Stimulated activated naive CD8-positive, alpha-beta T cell treated with anti-CD3 and anti-CD28 coated beads, Interleukin-15, Interleukin-2, amounts not matched to agents 100 ng/mL and 50 ng/mL, for 24 hours (primary cell): ENCODE measurements around the gene HIGD1A.
A peak's percentile ranks its signal among the peaks of the same experiment; 100 is the strongest.

Source experiments
- H3K27ac Mint-ChIP-seq: one replicate; pipeline ENCODE4 v1.8.0; 2021; ENCODE audit warnings: mild to moderate bottlenecking, mixed read lengths
- H3K27me3 Mint-ChIP-seq: one replicate; pipeline ENCODE4 v1.8.0; 2021; ENCODE audit warnings: mixed read lengths
- H3K36me3 Mint-ChIP-seq: one replicate; pipeline ENCODE4 v1.8.0; 2021; ENCODE audit warnings: low read depth, mixed read lengths
- H3K4me1 Mint-ChIP-seq: one replicate; pipeline ENCODE4 v1.8.0; 2021; ENCODE audit warnings: low read depth, mixed read lengths
- H3K4me3 Mint-ChIP-seq: one replicate; pipeline ENCODE4 v1.8.0; 2021; ENCODE audit warnings: mild to moderate bottlenecking, mixed read lengths
- H3K9me3 Mint-ChIP-seq: one replicate; pipeline ENCODE4 v1.8.0; 2021; ENCODE audit warnings: mixed read lengths

HIGD1A gene

GRCh38 chr3:42804106-42804830 is at the start of gene HIGD1A:
Gene HIGD1A, minus strand, starts transcription at chr3:42804490. Its CDS starts 10,237 bp downstream, at chr3:42794253.
- H3K4me1 Mint-ChIP-seq, result peaks cover 48% of the 10 kb centered on the region
- H3K4me3 Mint-ChIP-seq, result peak within 1 kb of the TSS; percentile 99
- no peaks in the 10 kb centered on the region for H3K9me3 Mint-ChIP-seq
- peaks cover 17% of the 10 kb centered on the region for H3K27me3 Mint-ChIP-seq
- peaks cover 19% of the 10 kb centered on the region for H3K36me3 Mint-ChIP-seq
- peak within 1 kb of the TSS; percentile 95 for H3K27ac Mint-ChIP-seq

- Mint-ChIP-seq H3K4me1 (no peaks in the 10 kb centered on the region), H3K9me3 (no peaks in the 10 kb centered on the region), H3K27ac (no peak overlapping the region), H3K4me3 (no peak overlapping the region), H3K27me3 (peaks cover 8% of the 10 kb centered on the region), H3K36me3 (no peaks in the 10 kb centered on the region)
These were observed 49.5 kb upstream of the HIGD1A start for GRCh38 chr3:42853739-42854302.

GRCh38 chr3:42853056-42853455 is 48.8 kb upstream of the HIGD1A start:
- no peak overlapping the region for H3K27ac Mint-ChIP-seq
- no peaks in the 10 kb centered on the region for H3K36me3 Mint-ChIP-seq
- H3K27me3 Mint-ChIP-seq, result peaks cover 8% of the 10 kb centered on the region
- peaks cover under 1% of the 10 kb centered on the region for H3K4me1 Mint-ChIP-seq
- no peaks in the 10 kb centered on the region for H3K9me3 Mint-ChIP-seq
- H3K4me3 Mint-ChIP-seq, result no peak overlapping the region

- no peak overlapping the region for H3K27ac Mint-ChIP-seq
These were observed 48.2 kb upstream of the HIGD1A start for GRCh38 chr3:42852441-42852840.

GRCh38 chr3:42851228-42851834 is 47.0 kb upstream of the HIGD1A start:
- H3K4me1 Mint-ChIP-seq, result peaks cover 18% of the 10 kb centered on the region
- H3K36me3 Mint-ChIP-seq, result no peaks in the 10 kb centered on the region
- H3K27ac Mint-ChIP-seq, result no peak overlapping the region
- H3K9me3 Mint-ChIP-seq, result no peaks in the 10 kb centered on the region
- peaks cover 4% of the 10 kb centered on the region for H3K27me3 Mint-ChIP-seq
- H3K4me3 Mint-ChIP-seq, result no peak overlapping the region

More at GRCh38 chr3:42852441-42852840, 48.2 kb upstream of the HIGD1A start:
- peaks cover 7% of the 10 kb centered on the region for H3K4me1 Mint-ChIP-seq
- no peak overlapping the region for H3K4me3 Mint-ChIP-seq
- H3K27me3 Mint-ChIP-seq, result peaks cover 8% of the 10 kb centered on the region
- no peaks in the 10 kb centered on the region for H3K9me3 Mint-ChIP-seq
- H3K36me3 Mint-ChIP-seq, result no peaks in the 10 kb centered on the region

- H3K4me3 Mint-ChIP-seq, result no peak overlapping the region
- no peaks in the 10 kb centered on the region for H3K36me3 Mint-ChIP-seq
- no peak overlapping the region for H3K27ac Mint-ChIP-seq
- no peaks in the 10 kb centered on the region for H3K9me3 Mint-ChIP-seq
- peaks cover 27% of the 10 kb centered on the region for H3K4me1 Mint-ChIP-seq
- peaks cover 1% of the 10 kb centered on the region for H3K27me3 Mint-ChIP-seq
These were observed 46.0 kb upstream of the HIGD1A start for GRCh38 chr3:42850263-42850662.

- no peak overlapping the region for H3K4me3 Mint-ChIP-seq
- H3K27me3 Mint-ChIP-seq, result no peaks in the 10 kb centered on the region
- no peaks in the 10 kb centered on the region for H3K9me3 Mint-ChIP-seq
- H3K27ac Mint-ChIP-seq, result no peak overlapping the region
- peaks cover 27% of the 10 kb centered on the region for H3K4me1 Mint-ChIP-seq
- no peaks in the 10 kb centered on the region for H3K36me3 Mint-ChIP-seq
These were observed 44.7 kb upstream of the HIGD1A start for GRCh38 chr3:42849017-42849416.

GRCh38 chr3:42847731-42848130 is 43.4 kb upstream of the HIGD1A start:
- Mint-ChIP-seq H3K27ac (no peak overlapping the region), H3K36me3 (no peaks in the 10 kb centered on the region), H3K4me1 (peaks cover 27% of the 10 kb centered on the region), H3K27me3 (no peaks in the 10 kb centered on the region), H3K4me3 (no peak overlapping the region), H3K9me3 (no peaks in the 10 kb centered on the region)

- peak overlapping the region; percentile 73 for H3K27ac Mint-ChIP-seq
- peaks cover 27% of the 10 kb centered on the region for H3K4me1 Mint-ChIP-seq
- H3K36me3 Mint-ChIP-seq, result no peaks in the 10 kb centered on the region
- no peaks in the 10 kb centered on the region for H3K9me3 Mint-ChIP-seq
- no peaks in the 10 kb centered on the region for H3K27me3 Mint-ChIP-seq
- peak overlapping the region; percentile 5 for H3K4me3 Mint-ChIP-seq
These were observed 42.6 kb upstream of the HIGD1A start for GRCh38 chr3:42846685-42847522.

GRCh38 chr3:42844815-42845214 is 40.5 kb upstream of the HIGD1A start:
- H3K27ac Mint-ChIP-seq, result no peak overlapping the region
- no peak overlapping the region for H3K4me3 Mint-ChIP-seq
- no peaks in the 10 kb centered on the region for H3K9me3 Mint-ChIP-seq
- H3K27me3 Mint-ChIP-seq, result no peaks in the 10 kb centered on the region
- no peaks in the 10 kb centered on the region for H3K36me3 Mint-ChIP-seq
- H3K4me1 Mint-ChIP-seq, result peaks cover 27% of the 10 kb centered on the region

GRCh38 chr3:42844412-42844713 is 40.1 kb upstream of the HIGD1A start:
- no peaks in the 10 kb centered on the region for H3K9me3 Mint-ChIP-seq
- H3K4me1 Mint-ChIP-seq, result peaks cover 27% of the 10 kb centered on the region
- H3K36me3 Mint-ChIP-seq, result no peaks in the 10 kb centered on the region
- peak overlapping the region; percentile 9 for H3K27ac Mint-ChIP-seq
- H3K4me3 Mint-ChIP-seq, result no peak overlapping the region
- no peaks in the 10 kb centered on the region for H3K27me3 Mint-ChIP-seq

GRCh38 chr3:42843713-42844411 is 39.6 kb upstream of the HIGD1A start:
- H3K4me3 Mint-ChIP-seq, result no peak overlapping the region
- H3K9me3 Mint-ChIP-seq, result no peaks in the 10 kb centered on the region
- peak overlapping the region; percentile 9 for H3K27ac Mint-ChIP-seq
- peaks cover 27% of the 10 kb centered on the region for H3K4me1 Mint-ChIP-seq
- H3K27me3 Mint-ChIP-seq, result no peaks in the 10 kb centered on the region
- no peaks in the 10 kb centered on the region for H3K36me3 Mint-ChIP-seq

GRCh38 chr3:42841332-42841731 is 37.0 kb upstream of the HIGD1A start:
- Mint-ChIP-seq H3K27ac (no peak overlapping the region), H3K4me3 (no peak overlapping the region), H3K27me3 (no peaks in the 10 kb centered on the region), H3K9me3 (no peaks in the 10 kb centered on the region), H3K4me1 (peaks cover 9% of the 10 kb centered on the region), H3K36me3 (no peaks in the 10 kb centered on the region)

- Mint-ChIP-seq H3K27ac (no peak overlapping the region), H3K9me3 (no peaks in the 10 kb centered on the region), H3K27me3 (no peaks in the 10 kb centered on the region), H3K4me1 (no peaks in the 10 kb centered on the region), H3K36me3 (no peaks in the 10 kb centered on the region), H3K4me3 (no peak overlapping the region)
These were observed 35.3 kb upstream of the HIGD1A start for GRCh38 chr3:42839616-42840015.
